Naive thymus-derived CD4-positive, alpha-beta T cell (primary cell): ENCODE data around the gene GGCX. TPM values are rescaled to one million over a fixed set of nuclear protein-coding genes. Genes with fewer than 3 reads are reported as not detected.
A peak's percentile ranks its signal among the peaks of the same experiment; 100 is the strongest.

ENCODE experiments used
- ATAC-seq: fragments of 150-1000 bp; cut with Tn5 transposase; 2 replicates; pipeline ENCODE4 v1.10.0; 2021; ENCODE audit warnings: mild to moderate bottlenecking, moderate library complexity
- CTCF ChIA-PET: fragments of 350-600 bp; sonication (Branson Sonifier 250); formaldehyde crosslinking; loops from one replicate; lab custom pipeline; 2021; ENCODE audit warnings: antibody characterized with exemption; lab: Charles Lee
- POLR2A ChIA-PET: fragments of 350-600 bp; sonication (Branson Sonifier 250); formaldehyde crosslinking; loops from one replicate; lab custom pipeline; 2021; ENCODE audit warnings: antibody characterized with exemption, inconsistent platforms; lab: Charles Lee
- DNase-seq, 9 donors: peaks; one replicate each; pipeline versions ENCODE4 v3.0.0 to v3.0.0-alpha.2; 2020 to 2022; ENCODE audit warnings: mixed read lengths in 1 of 9
- H3K27ac ChIP-seq: one replicate; pipeline ENCODE4 v1.7.0; 2013; ENCODE audit warnings: mild to moderate bottlenecking, low read depth, low read length, moderate library complexity
- H3K27me3 ChIP-seq, 2 donors: one replicate each; pipeline ENCODE4 v1.7.0; 2013; ENCODE audit warnings: low read length in 2 of 2, mild to moderate bottlenecking in 2 of 2, moderate library complexity in 2 of 2; ENCODE audit not compliant: control insufficient read depth in 2 of 2, insufficient read depth in 2 of 2
- H3K36me3 ChIP-seq, 3 experiments: 1 replicate in 2 of 3; 2 replicates in 1 of 3; pipeline ENCODE4 v1.7.0; 2013; ENCODE audit warnings: low read length in 3 of 3, mild to moderate bottlenecking in 3 of 3, moderate library complexity in 1 of 3; ENCODE audit not compliant: insufficient read depth in 3 of 3, control insufficient read depth in 2 of 3
- H3K4me1 ChIP-seq, 2 donors: one replicate each; pipeline ENCODE4 v1.7.0; 2013; ENCODE audit warnings: low read length in 2 of 2, mild to moderate bottlenecking in 2 of 2, moderate library complexity in 1 of 2; ENCODE audit not compliant: control insufficient read depth in 2 of 2, insufficient read depth in 2 of 2
- H3K4me3 ChIP-seq: 2 replicates; pipeline ENCODE4 v1.7.0; 2013; ENCODE audit warnings: mild to moderate bottlenecking, low read length
- H3K9me3 ChIP-seq, 3 experiments: 1 replicate in 2 of 3; 2 replicates in 1 of 3; pipeline ENCODE4 v1.7.0; 2013; ENCODE audit warnings: low read length in 3 of 3; ENCODE audit not compliant: control insufficient read depth in 2 of 3
- H3K27ac Mint-ChIP-seq, 9 donors: one replicate each; pipeline ENCODE4 v1.8.0; 2020 to 2022; ENCODE audit warnings: mixed read lengths in 9 of 9, mild to moderate bottlenecking in 8 of 9, moderate library complexity in 5 of 9, inconsistent platforms in 2 of 9
- H3K27me3 Mint-ChIP-seq, 5 donors: one replicate each; pipeline ENCODE4 v1.8.0; 2021 to 2022; ENCODE audit warnings: mixed read lengths in 5 of 5, mild to moderate bottlenecking in 1 of 5
- H3K36me3 Mint-ChIP-seq, 5 donors: one replicate each; pipeline ENCODE4 v1.8.0; 2020 to 2022; ENCODE audit warnings: mixed read lengths in 5 of 5, mild to moderate bottlenecking in 3 of 5, inconsistent platforms in 1 of 5
- H3K4me1 Mint-ChIP-seq, 7 donors: one replicate each; pipeline ENCODE4 v1.8.0; 2020 to 2022; ENCODE audit warnings: mixed read lengths in 7 of 7, mild to moderate bottlenecking in 3 of 7, inconsistent platforms in 1 of 7
- H3K4me3 Mint-ChIP-seq, 10 donors: one replicate each; pipeline ENCODE4 v1.8.0; 2020 to 2022; ENCODE audit warnings: mild to moderate bottlenecking in 10 of 10, mixed read lengths in 10 of 10, moderate library complexity in 6 of 10, inconsistent platforms in 2 of 10
- H3K9me3 Mint-ChIP-seq, 11 donors: one replicate each; pipeline ENCODE4 v1.8.0; 2020 to 2022; ENCODE audit warnings: mixed read lengths in 11 of 11, mild to moderate bottlenecking in 4 of 11, inconsistent platforms in 1 of 11, moderate library complexity in 1 of 11
- intact Hi-C, 2 donors: fragments of 100-400 bp; cut with micrococcal nuclease; formaldehyde crosslinking; loops; one replicate each; pipeline ENCODE4 v1.15.1; 2023
- polyA plus RNA-seq, 2 donors: library from polyadenylated mRNA; unstranded; fragments of 300-500 nt; fragmentation: Illumina TruSeq; gene quantifications; one replicate each; pipeline ENCODE4 v1.2.3, GENCODE V29; 2021
- total RNA-seq, 6 experiments: library from RNA in 5 of 6; stranded (reverse) in 5 of 6; gene quantifications; 1 replicate in 5 of 6; 2 replicates in 1 of 6; pipeline ENCODE4 v1.2.3 and lab custom pipeline; 2021 to 2026

GGCX gene
- total and polyA plus RNA-seq, 7 experiments from 2014 or later = 11.8 to 34.2 (median 20.5) TPM

- intact Hi-C loops = loop anchor here in 1 of 2 donors (10.0 kb wide), 1 partner anchor 63 kb away; no protein-coding TSS in a partner anchor
- Mint-ChIP-seq H3K36me3 (no peaks in the 10 kb centered on the region), H3K4me1 (peaks cover 0 to 5% (median 0%) of the 10 kb centered on the region in 7 donors), H3K9me3 (no peaks in the 10 kb centered on the region), H3K27me3 (peaks cover 0 to 35% (median 5%) of the 10 kb centered on the region in 5 donors), H3K4me3 (no peak overlapping the region), H3K27ac (no peak overlapping the region)
- Histone ChIP-seq H3K4me1 (no peaks in the 10 kb centered on the region), H3K4me3 (no peak overlapping the region), H3K9me3 (no peaks in the 10 kb centered on the region), H3K36me3 (no peaks in the 10 kb centered on the region), H3K27me3 (no peaks in the 10 kb centered on the region), H3K27ac (no peak overlapping the region)
- POLR2A ChIA-PET = no interaction called here
- DNase-seq (no peak), ATAC-seq (no peak)
- CTCF ChIA-PET = no interaction called here
Observed at GRCh38 chr2:85527787-85528186, 33.5 kb downstream of the GGCX start.

- POLR2A ChIA-PET = interaction anchor here (0.9 kb wide), 1 partner anchor 13 kb away, joined by 3 read pairs; no protein-coding TSS in a partner anchor
Observed at GRCh38 chr2:85525567-85525966, 35.7 kb downstream of the GGCX start.

GRCh38 chr2:85525029-85525428 is 36.3 kb downstream of the GGCX start:
- H3K27ac Mint-ChIP-seq = no peak overlapping the region
- no peaks in the 10 kb centered on the region for H3K36me3 ChIP-seq
- no peaks in the 10 kb centered on the region for H3K4me1 ChIP-seq
- peaks cover 0 to 5% (median 0%) of the 10 kb centered on the region in 7 donors for H3K4me1 Mint-ChIP-seq
- no peak overlapping the region for H3K27ac ChIP-seq
- H3K4me3 ChIP-seq = no peak overlapping the region
- POLR2A ChIA-PET = interaction anchor here (0.9 kb wide), 1 partner anchor 13 kb away, joined by 3 read pairs; no protein-coding TSS in a partner anchor
- no peak for ATAC-seq
- no peaks in the 10 kb centered on the region for H3K36me3 Mint-ChIP-seq
- no peaks in the 10 kb centered on the region for H3K27me3 ChIP-seq
- CTCF ChIA-PET = no interaction called here
- no peak for DNase-seq
- peaks cover 0 to 30% (median 5%) of the 10 kb centered on the region in 5 donors for H3K27me3 Mint-ChIP-seq
- H3K4me3 Mint-ChIP-seq = no peak overlapping the region
- H3K9me3 Mint-ChIP-seq = peaks cover 0 to 2% (median 0%) of the 10 kb centered on the region in 11 donors
- intact Hi-C loops = loop anchor here in 1 of 2 donors (10.0 kb wide), 1 partner anchor 60 kb away; no protein-coding TSS in a partner anchor
- no peaks in the 10 kb centered on the region for H3K9me3 ChIP-seq

More at GRCh38 chr2:85525567-85525966, 35.7 kb downstream of the GGCX start:
- Histone ChIP-seq H3K27ac (no peak overlapping the region), H3K4me3 (no peak overlapping the region), H3K4me1 (no peaks in the 10 kb centered on the region), H3K27me3 (no peaks in the 10 kb centered on the region), H3K36me3 (no peaks in the 10 kb centered on the region), H3K9me3 (no peaks in the 10 kb centered on the region)
- no peak overlapping the region for H3K4me3 Mint-ChIP-seq
- peak overlapping the region in 1 of 9 donors; percentile 72 for H3K27ac Mint-ChIP-seq
- peaks cover 0 to 2% (median 0%) of the 10 kb centered on the region in 11 donors for H3K9me3 Mint-ChIP-seq
- CTCF ChIA-PET = no interaction called here
- peaks cover 0 to 5% (median 0%) of the 10 kb centered on the region in 7 donors for H3K4me1 Mint-ChIP-seq
- DNase-seq = no peak
- ATAC-seq = no peak
- intact Hi-C loops = loop anchor here in 1 of 2 donors (10.0 kb wide), 1 partner anchor 61 kb away; no protein-coding TSS in a partner anchor
- peaks cover 0 to 32% (median 5%) of the 10 kb centered on the region in 5 donors for H3K27me3 Mint-ChIP-seq
- no peaks in the 10 kb centered on the region for H3K36me3 Mint-ChIP-seq

GRCh38 chr2:85524336-85524908 is 36.9 kb downstream of the GGCX start:
- Mint-ChIP-seq H3K27ac (peak overlapping the region in 1 of 9 donors; percentile 40), H3K27me3 (peaks cover 0 to 26% (median 5%) of the 10 kb centered on the region in 5 donors), H3K4me3 (no peak overlapping the region), H3K36me3 (no peaks in the 10 kb centered on the region), H3K9me3 (peaks cover 0 to 2% (median 0%) of the 10 kb centered on the region in 11 donors), H3K4me1 (peaks cover 0 to 5% (median 0%) of the 10 kb centered on the region in 7 donors)
- Histone ChIP-seq H3K9me3 (no peaks in the 10 kb centered on the region), H3K4me3 (no peak overlapping the region), H3K4me1 (no peaks in the 10 kb centered on the region), H3K36me3 (no peaks in the 10 kb centered on the region), H3K27ac (no peak overlapping the region), H3K27me3 (no peaks in the 10 kb centered on the region)
- DNase-seq (no peak), ATAC-seq (peak; percentile 32)
- POLR2A ChIA-PET = interaction anchor here (0.6 to 0.9 kb wide), 2 partner anchors 12 to 614 kb away, joined by 3 read pairs; no protein-coding TSS in a partner anchor
- intact Hi-C loops = loop anchor here in 1 of 2 donors (10.0 kb wide), 1 partner anchor 60 kb away; no protein-coding TSS in a partner anchor
- CTCF ChIA-PET = no interaction called here

GRCh38 chr2:85523903-85524335 is 37.4 kb downstream of the GGCX start:
- Histone ChIP-seq H3K27ac (no peak overlapping the region), H3K4me3 (no peak overlapping the region), H3K36me3 (no peaks in the 10 kb centered on the region), H3K4me1 (no peaks in the 10 kb centered on the region), H3K9me3 (no peaks in the 10 kb centered on the region), H3K27me3 (no peaks in the 10 kb centered on the region)
- no peak overlapping the region for H3K4me3 Mint-ChIP-seq
- no peak for DNase-seq
- ChIA-PET CTCF (no interaction called here), POLR2A (interaction anchor here (0.6 kb wide), 1 partner anchor 615 kb away, joined by 3 read pairs; no protein-coding TSS in a partner anchor)
- no peak for ATAC-seq
- peak overlapping the region in 2 of 9 donors; percentile 40 to 62 for H3K27ac Mint-ChIP-seq
- peaks cover 0 to 2% (median 0%) of the 10 kb centered on the region in 11 donors for H3K9me3 Mint-ChIP-seq
- intact Hi-C loops = loop anchor here in 1 of 2 donors (10.0 kb wide), 1 partner anchor 59 kb away; no protein-coding TSS in a partner anchor
- H3K36me3 Mint-ChIP-seq = no peaks in the 10 kb centered on the region
- peaks cover 0 to 5% (median 0%) of the 10 kb centered on the region in 7 donors for H3K4me1 Mint-ChIP-seq
- H3K27me3 Mint-ChIP-seq = peaks cover 0 to 21% (median 5%) of the 10 kb centered on the region in 5 donors

- H3K9me3 Mint-ChIP-seq = peaks cover 0 to 2% (median 0%) of the 10 kb centered on the region in 11 donors
- intact Hi-C loops = loop anchor here in 1 of 2 donors (10.0 kb wide), 1 partner anchor 58 kb away; no protein-coding TSS in a partner anchor
- H3K27ac Mint-ChIP-seq = no peak overlapping the region
- Histone ChIP-seq H3K4me3 (no peak overlapping the region), H3K9me3 (no peaks in the 10 kb centered on the region), H3K4me1 (no peaks in the 10 kb centered on the region), H3K27me3 (no peaks in the 10 kb centered on the region), H3K36me3 (no peaks in the 10 kb centered on the region), H3K27ac (no peak overlapping the region)
- no peak for ATAC-seq
- ChIA-PET CTCF (interaction anchor here (0.6 kb wide), 1 partner anchor 100 kb away, joined by 3 read pairs; no protein-coding TSS in a partner anchor), POLR2A (no interaction called here)
- no peak overlapping the region for H3K4me3 Mint-ChIP-seq
- H3K4me1 Mint-ChIP-seq = peaks cover 0 to 5% (median 0%) of the 10 kb centered on the region in 7 donors
- DNase-seq = no peak
- peaks cover 0 to 17% (median 4%) of the 10 kb centered on the region in 5 donors for H3K27me3 Mint-ChIP-seq
- H3K36me3 Mint-ChIP-seq = no peaks in the 10 kb centered on the region
Observed at GRCh38 chr2:85523062-85523902, 38.0 kb downstream of the GGCX start.
